ENCODE measurements around the gene HOXD10. TPM values are rescaled to one million over a fixed set of nuclear protein-coding genes. Genes with fewer than 3 reads are reported as not detected.

HOXD10 gene
- total and polyA plus RNA-seq, 2 of the 13 experiments (the other 11 are each of a cell fraction or from before 2014, with no cell fraction given), result not detected

GRCh38 chr2:176099728-176100546 lies 16.6 kb upstream of the HOXD10 start, which contains the start of gene HOXD12:
Gene HOXD12 (plus strand): TSS chr2:176099795. CDS start chr2:176099802, 7 bp downstream.
- H3K36me3 ChIP-seq (replicated peaks in 1 of 2; ENCODE audit: control insufficient read depth in 1 of 2, insufficient read depth in 2 of 2, low read length in 2 of 2), result no peaks in the 10 kb centered on the region
- 63% methylated on average over 70 of the region's 70 CpGs for WGBS (ENCODE audit: low lambda C conversion rate)
- no peaks in the 10 kb centered on the region for H3K79me2 ChIP-seq (ENCODE audit: insufficient read depth, low read length)
- FAIRE-seq, result no peak
- no peak within 1 kb of the TSS for H3K27ac ChIP-seq (ENCODE audit: extremely low read length, insufficient read depth, low read length)
- BruUV-seq (replicated peaks), result no TSS peak
- H3K4me2 ChIP-seq (ENCODE audit: low read depth, low read length), result no peak within 1 kb of the TSS
- intact Hi-C loops (cut with micrococcal nuclease; ENCODE audit: unreplicated experiment) (loop anchor here (5.0 kb wide), 1 partner anchor 898 kb away; no protein-coding TSS in a partner anchor), in situ Hi-C loops (cut with HindIII; ENCODE audit: extremely low pct_ligation_motif_present, low pct_unique_long_range_greater_than_20kb) (loop anchor here (5.0 to 10.0 kb wide), 3 partner anchors 413 to 1065 kb away; no protein-coding TSS in a partner anchor)
- H4K20me1 ChIP-seq (ENCODE audit: insufficient read depth, low read length), result no peaks in the 10 kb centered on the region; the same call in 1 of the 2 replicates
- peaks cover 17% of the 10 kb centered on the region for H3K4me1 ChIP-seq (ENCODE audit: insufficient read depth, low read length)
- H3K27me3 ChIP-seq (ENCODE audit: control insufficient read depth in 1 of 2, insufficient read depth in 2 of 2, low read length in 2 of 2), result peaks cover 29 to 98% of the 10 kb centered on the region in 2 experiments
- H3K4me3 ChIP-seq (replicated peaks in 1 of 3; ENCODE audit: insufficient read depth in 1 of 3, low read depth in 2 of 3, low read length in 3 of 3), result no peak within 1 kb of the TSS
- ChIA-PET POLR2A (no interaction called here), CTCF (ENCODE audit: low intra/inter-chr PET ratio, low total read pairs) (no interaction called here)
- no peak for DNase-seq (ENCODE audit: low spot score)
- ATAC-seq, result no peak
- H2AFZ ChIP-seq (ENCODE audit: low read length), result no peak within 1 kb of the TSS
- H3K9me3 ChIP-seq (ENCODE audit: low read length), result no peaks in the 10 kb centered on the region
- no peak within 1 kb of the TSS for H3K9ac ChIP-seq (ENCODE audit: insufficient read depth, low read depth, low read length)
- no peak for TF ChIP-seq NRL (CRISPR knock-in tag; IDR thresholded peaks at IDR 0.05; ENCODE audit: borderline replicate concordance)
- no peak for TF ChIP-seq ZEB1 (IDR thresholded peaks at IDR 0.05; ENCODE audit: insufficient replicate concordance, low read depth)
- no peak for TF ChIP-seq AKNA (CRISPR knock-in tag; IDR thresholded peaks at IDR 0.05; ENCODE audit: borderline replicate concordance)
- no peak for TF ChIP-seq NR3C1 (CRISPR knock-in tag; IDR thresholded peaks at IDR 0.05)
- TF ChIP-seq BRCA1 (CRISPR knock-in tag; IDR thresholded peaks at IDR 0.05), result no peak
- TF ChIP-seq ATRX (CRISPR knock-in tag; IDR thresholded peaks at IDR 0.05; ENCODE audit: borderline replicate concordance), result no peak
- TF ChIP-seq ZBTB4 (CRISPR knock-in tag; IDR thresholded peaks at IDR 0.05; ENCODE audit: borderline replicate concordance), result no peak
- TF ChIP-seq TOE1 (CRISPR knock-in tag; IDR thresholded peaks at IDR 0.05), result no peak
- TF ChIP-seq TRAFD1 (CRISPR knock-in tag; IDR thresholded peaks at IDR 0.05; ENCODE audit: borderline replicate concordance), result no peak
- TF ChIP-seq ATM (IDR thresholded peaks at IDR 0.05; ENCODE audit: borderline replicate concordance), result no peak
- no peak for TF ChIP-seq HOXA7 (CRISPR knock-in tag; IDR thresholded peaks at IDR 0.05)
- TF ChIP-seq JARID2 (CRISPR knock-in tag; IDR thresholded peaks at IDR 0.05; ENCODE audit: insufficient replicate concordance), result no peak

Data from HepG2 (cell line).